Psoas muscle (tissue), 8 donors: ENCODE measurements around the gene CSN1S1. TPM values are rescaled to one million over a fixed set of nuclear protein-coding genes. Genes with fewer than 3 reads are reported as not detected.

Experiments
- ATAC-seq, 4 donors: fragments of 200-7000 bp; cut with Tn5 transposase; one replicate each; pipeline ENCODE4 v1.9.1; 2020; ENCODE audit warnings: moderate library complexity in 3 of 4, mild to moderate bottlenecking in 2 of 4
- DNase-seq, 2 donors: peaks; one replicate each; pipeline ENCODE4 v3.0.0-alpha.2; 2020
- H3K27ac ChIP-seq: fragments of 200-600 bp; one replicate; pipeline ENCODE4 v1.8.0; 2022
- H3K27me3 ChIP-seq, 3 donors: fragments of 200-600 bp in 1 of 3; one replicate each; pipeline versions ENCODE4 v1.6.1 to v1.8.0; 2013 to 2022; ENCODE audit warnings: low read length in 2 of 3, mild to moderate bottlenecking in 2 of 3, moderate library complexity in 1 of 3; ENCODE audit not compliant: insufficient read depth in 3 of 3
- H3K36me3 ChIP-seq, 2 donors: fragments of 200-600 bp in 1 of 2; one replicate each; pipeline versions ENCODE4 v1.6.1 to v1.8.0; 2013 to 2022; ENCODE audit warnings: low read depth in 1 of 2, mild to moderate bottlenecking in 1 of 2, moderate library complexity in 1 of 2; ENCODE audit not compliant: insufficient read depth in 1 of 2
- H3K4me1 ChIP-seq: fragments of 200-600 bp; one replicate; pipeline ENCODE4 v1.8.0; 2022
- H3K4me3 ChIP-seq: fragments of 200-600 bp; one replicate; pipeline ENCODE4 v1.8.0; 2022; ENCODE audit warnings: mild to moderate bottlenecking
- H3K9me3 ChIP-seq: fragments of 200-600 bp; one replicate; pipeline ENCODE4 v1.8.0; 2022
- CTCF ChIP-seq: fragments of 200-600 bp; IDR thresholded peaks from one replicate; pipeline ENCODE4 v1.8.0; 2022; ENCODE audit warnings: antibody characterized with exemption
- WGBS, 3 donors: extraction: QIAGEN DNeasy Blood & Tissue Kit; methylation state at CpG; one replicate each; pipeline versions ENCODE4 v1.1.6 to v1.1.7; 2013; 5-methylcytosine and 5-hydroxymethylcytosine counted together
- intact Hi-C, 2 donors: fragments of 100-400 bp; cut with DNase I; formaldehyde crosslinking; loops; one replicate each; pipeline versions ENCODE4 v1.11.0 to v1.14.2; 2022
- polyA plus RNA-seq, 3 donors: library from polyadenylated mRNA; stranded (reverse); fragments of 200-250 nt; gene quantifications; one replicate each; pipeline ENCODE4 v1.2.3, GENCODE V29; 2013
- total RNA-seq, 4 donors: library from RNA; stranded (reverse); fragmentation: NEBNext Ultra II Directional in 2 of 4; extraction: Animal tissue kit (Norgen Biotek cat#: 25700) in 2 of 4; gene quantifications; one replicate each; pipeline versions ENCODE4 v1.2.1 to v1.2.4, GENCODE V29; 2021 to 2023
- donor health status: healthy with polysubstance abuse.
- donor health status: DM: no; HTN: no; CAD: no; lungs with moderate emphysema.
- donor health status: Bipolar disorder and iron deficiency.
- donor health status: healthy.
- donor health status: DM: yes; HTN: yes; CAD: no.
- donor health status: DM: no; HTN: no; CAD: no.
- donor health status: DM: no; HTN: no; CAD: no.
- donor health status: DM: yes; HTN: yes; CAD: no.

The CSN1S1 gene
- total and polyA plus RNA-seq, 7 donors, result not detected

GRCh38 chr4:69977582-69977981 is 46.7 kb downstream of the CSN1S1 start:
- ATAC-seq, result no peak

GRCh38 chr4:69984030-69984443 is 53.2 kb downstream of the CSN1S1 start:
- H3K9me3 ChIP-seq, result no peaks in the 10 kb centered on the region
- H3K4me3 ChIP-seq, result no peak overlapping the region
- TF ChIP-seq CTCF, result no peak
- H3K4me1 ChIP-seq, result no peaks in the 10 kb centered on the region
- no peaks in the 10 kb centered on the region for H3K27me3 ChIP-seq
- no peaks in the 10 kb centered on the region for H3K36me3 ChIP-seq
- DNase-seq, result no peak
- H3K27ac ChIP-seq, result no peak overlapping the region
- intact Hi-C loops, result no loop called here
- WGBS, 3 donors, result 38 to 51% (median 44%) methylated on average over 2 of the region's 2 CpGs
- no peak for ATAC-seq

More at GRCh38 chr4:69977582-69977981, 46.7 kb downstream of the CSN1S1 start:
- H3K9me3 ChIP-seq, result no peaks in the 10 kb centered on the region
- TF ChIP-seq CTCF, result no peak
- intact Hi-C loops, result no loop called here
- H3K4me3 ChIP-seq, result no peak overlapping the region
- no peaks in the 10 kb centered on the region for H3K27me3 ChIP-seq
- no peak overlapping the region for H3K27ac ChIP-seq
- no peak for DNase-seq
- no peaks in the 10 kb centered on the region for H3K4me1 ChIP-seq
- no peaks in the 10 kb centered on the region for H3K36me3 ChIP-seq

- Histone ChIP-seq H3K4me1 (no peaks in the 10 kb centered on the region), H3K27ac (no peak overlapping the region), H3K4me3 (no peak overlapping the region), H3K27me3 (no peaks in the 10 kb centered on the region), H3K36me3 (no peaks in the 10 kb centered on the region), H3K9me3 (no peaks in the 10 kb centered on the region)
- DNase-seq, result no peak
- no peak for ATAC-seq
- no peak for TF ChIP-seq CTCF
- intact Hi-C loops, result no loop called here
- 76 to 85% (median 78%) methylated on average over 1 of the region's 1 CpG for WGBS, 3 donors
Measured at GRCh38 chr4:69986663-69987062, 55.8 kb downstream of the CSN1S1 start.

- intact Hi-C loops, result no loop called here
- ATAC-seq (no peak), DNase-seq (no peak)
- WGBS, 3 donors, result 86 to 89% (median 86%) methylated on average over 4 of the region's 4 CpGs
- no peaks in the 10 kb centered on the region for H3K9me3 ChIP-seq
- no peak for TF ChIP-seq CTCF
- H3K27me3 ChIP-seq, result no peaks in the 10 kb centered on the region
- H3K36me3 ChIP-seq, result no peaks in the 10 kb centered on the region
- no peaks in the 10 kb centered on the region for H3K4me1 ChIP-seq
- no peak overlapping the region for H3K27ac ChIP-seq
- H3K4me3 ChIP-seq, result no peak overlapping the region
Measured at GRCh38 chr4:69991016-69991415, 60.1 kb downstream of the CSN1S1 start.

- no peak for TF ChIP-seq CTCF
- DNase-seq (no peak), ATAC-seq (no peak)
- Histone ChIP-seq H3K36me3 (no peaks in the 10 kb centered on the region), H3K9me3 (no peaks in the 10 kb centered on the region), H3K27me3 (no peaks in the 10 kb centered on the region), H3K27ac (no peak overlapping the region), H3K4me1 (no peaks in the 10 kb centered on the region), H3K4me3 (no peak overlapping the region)
- intact Hi-C loops, result no loop called here
- WGBS, 3 donors, result 77 to 80% (median 77%) methylated on average over 5 of the region's 5 CpGs
Measured at GRCh38 chr4:69994782-69995181, 63.9 kb downstream of the CSN1S1 start.
